HG03135 (cell line): ENCODE data around the gene CHRM3.
"Not testable (repeated sequence)": the region's sequence is repeated elsewhere in the genome, so short reads cannot be mapped to it uniquely, and the experiment has no call there.

Source experiments
- ATAC-seq: cut with Tn5 transposase; IDR thresholded peaks from one replicate; pipeline ENCODE4 v1.9.1; 2021; ENCODE audit warnings: mild to moderate bottlenecking, moderate library complexity; ENCODE audit not compliant: unreplicated experiment

The CHRM3 gene

GRCh38 chr1:239386453-239387303 lies at the start of gene CHRM3:
TSS of gene CHRM3 (plus strand) at chr1:239386568. CDS start at chr1:239907452, 520,884 bp downstream.
- no peak for ATAC-seq

- ATAC-seq, result no peak
These were observed 48.5 kb upstream of the CHRM3 start for GRCh38 chr1:239337799-239338430.

GRCh38 chr1:239347776-239348175 lies 38.6 kb upstream of the CHRM3 start:
- ATAC-seq, result no peak

- ATAC-seq, result no peak
These were observed 37.6 kb upstream of the CHRM3 start for GRCh38 chr1:239348635-239349353.

- no peak for ATAC-seq
These were observed 36.7 kb upstream of the CHRM3 start for GRCh38 chr1:239349699-239350098.

GRCh38 chr1:239353536-239353935 lies 32.8 kb upstream of the CHRM3 start:
- no peak for ATAC-seq

- ATAC-seq, result no peak
These were observed 32.1 kb upstream of the CHRM3 start for GRCh38 chr1:239354231-239354630.

GRCh38 chr1:239357867-239358266 lies 28.5 kb upstream of the CHRM3 start:
- no peak for ATAC-seq

- no peak for ATAC-seq
These were observed 25.0 kb upstream of the CHRM3 start for GRCh38 chr1:239361403-239361802.

GRCh38 chr1:239363930-239364329 lies 22.4 kb upstream of the CHRM3 start:
- no peak for ATAC-seq

- no peak for ATAC-seq
These were observed 19.1 kb upstream of the CHRM3 start for GRCh38 chr1:239367196-239367810.

GRCh38 chr1:239368436-239369109 lies 17.8 kb upstream of the CHRM3 start:
- no peak for ATAC-seq

- ATAC-seq, result not testable (repeated sequence)
These were observed 15.5 kb upstream of the CHRM3 start for GRCh38 chr1:239370869-239371268.

GRCh38 chr1:239382666-239383065 lies 3.7 kb upstream of the CHRM3 start:
- ATAC-seq, result no peak

- ATAC-seq, result no peak
These were observed 2.7 kb upstream of the CHRM3 start for GRCh38 chr1:239383714-239384113.

- no peak for ATAC-seq
These were observed 1.2 kb downstream of the CHRM3 start for GRCh38 chr1:239387304-239388158.

- ATAC-seq, result no peak
These were observed 1.8 kb downstream of the CHRM3 start for GRCh38 chr1:239388159-239388485.

GRCh38 chr1:239388578-239388977 lies 2.2 kb downstream of the CHRM3 start:
- ATAC-seq, result no peak

GRCh38 chr1:239389703-239390102 lies 3.3 kb downstream of the CHRM3 start:
- ATAC-seq, result no peak

- no peak for ATAC-seq
These were observed 5.9 kb downstream of the CHRM3 start for GRCh38 chr1:239392271-239392670.
